Midbrain (tissue), 1 donor: Measurements from ENCODE around the gene CYP4F22.
"Not testable (repeated sequence)": the region's sequence is repeated elsewhere in the genome, so short reads cannot be mapped to it uniquely, and the experiment has no call there.

ENCODE experiments used
- DNase-seq: peaks from one replicate; lab custom pipeline; 2025; lab: John Stamatoyannopoulos, UW

Gene CYP4F22

DNA sequence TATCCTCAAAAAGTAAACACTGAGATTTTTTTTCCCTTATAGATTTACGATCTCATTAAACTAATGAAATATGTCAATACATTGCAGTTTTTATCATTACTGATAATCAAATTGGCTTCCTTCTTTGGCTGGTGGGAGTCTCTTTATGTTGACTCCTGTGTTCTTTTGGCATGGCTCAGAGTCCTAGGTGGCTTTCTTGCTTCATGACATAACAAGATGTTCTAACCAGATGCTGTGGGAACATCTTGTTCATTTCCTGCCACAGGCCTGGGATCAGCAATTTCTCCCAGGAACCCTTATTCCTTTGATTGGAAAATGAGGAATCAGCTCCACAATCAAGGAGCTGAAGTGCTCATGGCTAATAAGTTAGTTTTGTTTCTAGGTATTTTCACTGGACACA lies 13.2 kb upstream of the CYP4F22 start:
- no peak for DNase-seq

DNA sequence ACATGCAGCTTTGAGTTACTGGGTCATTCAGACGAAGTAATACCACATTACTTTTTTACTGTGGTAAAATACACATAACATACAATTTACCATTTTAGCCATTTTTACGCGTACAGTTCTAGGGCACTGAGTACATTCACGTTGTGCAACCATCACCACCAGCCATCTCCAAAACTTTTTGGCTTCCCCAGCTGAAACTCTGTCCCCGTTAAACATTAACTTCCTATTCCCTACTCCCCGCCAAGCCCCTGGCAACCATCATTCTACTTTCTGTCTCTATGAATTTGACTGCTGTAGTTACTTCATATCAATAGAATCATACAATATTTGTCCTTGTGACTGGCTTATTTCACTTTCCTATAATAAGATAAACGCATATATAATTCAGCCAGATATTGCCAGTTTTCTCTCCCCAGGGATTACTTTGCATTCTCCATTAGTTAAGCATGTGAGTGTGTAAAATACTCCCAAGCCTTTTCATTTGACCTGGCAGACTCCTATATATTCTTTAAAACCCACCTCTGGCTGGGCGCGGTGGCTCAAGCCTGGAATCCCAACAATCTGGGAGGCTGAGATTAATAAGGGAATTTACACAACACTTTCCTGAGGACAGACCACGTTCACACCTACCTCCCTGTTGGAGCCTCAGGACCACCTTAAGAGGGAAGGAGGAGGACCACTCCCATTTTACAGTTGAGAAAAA lies 10.0 kb upstream of the CYP4F22 start:
- no peak for DNase-seq

DNA sequence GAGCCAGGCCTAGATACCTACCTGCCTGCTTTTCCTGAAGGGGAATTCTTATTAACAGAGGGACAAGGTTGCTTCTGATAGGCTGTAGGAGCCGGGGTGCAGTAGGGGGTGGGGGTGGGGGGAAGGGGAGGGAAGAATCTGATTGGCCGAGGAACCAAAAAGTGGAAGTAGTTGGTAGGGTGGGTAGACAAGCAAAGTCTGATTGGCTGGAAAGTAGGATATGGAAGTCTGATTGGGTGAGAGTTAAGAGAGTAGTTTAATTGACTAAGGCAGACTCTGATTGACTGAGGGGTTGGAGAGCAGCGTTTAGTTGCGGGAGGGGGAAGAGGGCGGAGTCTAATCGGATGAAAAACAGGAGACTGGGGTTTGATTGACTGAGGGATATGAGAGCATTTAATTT lies 9.4 kb upstream of the CYP4F22 start:
- DNase-seq: no peak

DNA sequence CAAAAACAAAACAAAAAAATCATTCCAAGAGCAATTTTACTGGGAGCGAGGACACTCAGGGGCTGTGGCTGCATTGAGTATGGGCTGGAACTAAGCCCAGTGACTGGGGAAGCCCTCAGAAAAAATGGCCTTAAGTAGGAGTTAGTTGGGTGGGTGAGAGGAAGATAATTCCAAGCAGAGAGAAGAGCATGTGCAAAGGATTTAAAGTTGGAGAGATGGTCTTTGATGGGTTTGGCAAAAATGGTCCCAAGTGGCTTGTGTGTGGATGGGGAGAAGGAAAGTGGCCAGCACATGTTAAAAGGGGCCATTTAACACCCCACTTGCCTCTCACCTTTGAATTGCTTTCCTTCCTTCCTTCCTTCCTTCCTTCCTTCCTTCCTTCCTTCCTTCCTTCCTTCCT lies 6.7 kb upstream of the CYP4F22 start:
- no peak for DNase-seq

DNA sequence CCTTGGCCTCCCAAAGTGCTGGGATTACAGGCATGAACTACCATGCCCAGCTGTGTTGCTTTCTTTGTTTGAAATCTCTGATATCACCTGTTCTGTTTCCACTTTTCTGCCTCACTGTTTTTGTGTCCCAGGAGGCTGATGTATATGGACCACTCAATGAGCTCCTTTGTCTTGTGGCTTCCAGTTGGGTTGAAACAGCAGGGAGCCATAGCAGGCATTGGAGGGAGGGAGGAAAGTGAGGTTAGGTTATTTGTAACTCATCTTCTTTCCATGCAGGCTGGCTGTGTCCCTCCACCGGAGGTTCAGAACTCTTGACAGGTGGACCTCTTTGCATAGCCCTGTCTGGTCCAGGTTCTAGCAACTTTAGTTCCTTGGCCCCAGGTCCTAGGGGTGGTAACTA lies 6.1 kb upstream of the CYP4F22 start:
- no peak for DNase-seq

DNA sequence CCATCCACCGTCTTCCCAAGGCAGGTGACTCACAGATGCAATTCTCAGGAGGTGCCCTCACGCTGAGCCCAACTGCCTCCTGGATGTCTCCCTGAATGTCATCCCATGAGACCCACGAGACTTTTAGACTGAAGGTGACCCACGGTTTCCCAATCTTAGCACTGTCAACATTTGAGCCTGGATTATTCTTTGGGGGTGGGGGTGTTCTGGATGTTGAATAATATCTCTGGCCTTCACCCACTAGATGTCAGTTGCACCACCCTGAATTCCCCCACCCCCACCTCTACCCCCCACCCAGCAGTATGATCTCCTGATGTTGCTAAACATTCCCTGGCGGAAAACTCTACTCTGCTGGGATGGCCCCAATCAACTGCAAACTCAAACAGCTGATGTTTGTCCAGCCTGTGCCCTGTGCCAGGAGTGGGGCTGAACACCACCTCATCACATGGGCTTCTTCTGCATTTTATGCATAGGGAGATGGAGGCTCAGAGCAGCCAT lies 2.2 kb upstream of the CYP4F22 start:
- DNase-seq: no peak

DNA sequence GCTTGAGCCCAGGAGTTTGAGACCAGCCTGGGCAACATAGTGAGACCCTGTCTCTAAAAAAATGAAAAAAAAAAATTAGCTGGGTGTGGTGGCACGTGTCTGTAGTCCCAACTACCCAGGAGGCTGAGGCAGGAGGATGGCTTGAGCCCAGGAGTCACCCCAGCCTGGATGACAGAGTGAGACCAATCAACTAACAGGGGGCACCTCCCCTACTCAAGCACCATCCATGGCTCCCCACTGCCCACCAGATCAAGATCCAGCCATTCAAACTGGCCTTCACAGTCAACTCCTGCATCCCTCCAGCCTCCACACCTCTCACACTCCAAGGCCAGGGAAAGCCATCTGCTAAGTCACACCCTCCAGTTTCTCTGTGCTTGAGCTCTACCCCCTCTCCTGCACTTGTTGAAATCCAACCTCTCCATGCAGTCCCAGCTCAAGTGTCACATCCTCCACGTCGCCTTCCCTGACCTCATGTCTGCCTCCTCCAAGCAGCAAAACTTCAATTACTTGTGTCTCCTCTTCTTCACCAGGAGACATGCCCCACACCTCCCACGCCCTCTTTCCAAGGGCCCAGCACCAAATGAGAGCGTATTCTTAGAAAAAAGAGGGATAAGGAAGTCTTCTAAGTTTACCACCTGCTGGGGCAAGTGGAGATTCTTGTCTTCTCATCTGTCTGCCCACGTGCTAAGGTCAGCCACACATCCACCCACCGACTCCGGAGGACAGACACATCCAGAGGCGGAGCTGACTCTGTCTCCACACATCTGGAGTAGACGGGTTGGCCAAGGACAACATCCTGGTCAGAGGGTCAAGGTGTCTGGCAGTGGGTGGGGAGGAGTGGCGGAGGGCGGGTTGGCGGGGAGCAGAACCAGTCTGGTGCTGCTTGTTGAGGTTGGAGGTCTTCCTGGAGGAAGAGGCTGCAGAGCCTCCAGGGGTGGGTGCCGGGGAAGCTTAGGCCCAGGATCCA lies 974 bp upstream of the CYP4F22 start:
- DNase-seq: no peak

DNA sequence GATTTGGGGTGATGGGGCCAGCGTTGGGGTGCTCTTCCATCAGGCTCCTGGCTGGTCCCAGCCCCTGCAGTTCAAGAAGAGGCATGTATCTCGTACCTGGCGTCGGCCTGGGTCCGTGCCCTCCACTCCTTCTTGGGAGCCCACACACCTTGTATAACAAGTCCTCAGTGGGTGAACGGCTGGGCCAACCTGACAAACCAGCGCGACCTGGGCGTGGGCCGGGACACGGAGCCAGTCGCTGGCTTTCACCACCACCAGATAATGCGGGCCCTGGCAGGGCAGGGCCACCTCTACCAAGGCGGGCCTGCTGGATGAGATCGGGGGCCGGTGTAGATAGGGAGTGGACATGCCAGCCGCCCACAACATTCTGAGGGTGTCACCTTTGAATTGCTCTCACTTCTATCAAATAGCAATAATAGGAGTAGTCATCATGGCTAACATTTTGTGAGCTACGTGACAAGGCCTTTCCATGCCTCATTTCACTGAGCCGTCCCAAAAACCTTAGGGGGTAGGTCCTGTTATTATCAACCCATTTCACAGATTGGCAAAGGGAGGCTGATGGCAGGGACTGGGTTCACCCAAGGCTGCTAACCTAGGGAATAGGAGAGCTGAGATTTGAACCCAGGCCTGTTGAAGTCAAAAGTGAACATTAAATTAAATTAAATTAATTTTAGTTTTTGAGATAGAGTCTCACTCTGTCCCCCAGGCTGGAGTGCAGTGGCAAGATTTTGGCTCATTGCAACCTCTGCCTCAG lies 3.5 kb downstream of the CYP4F22 start:
- no peak for DNase-seq

DNA sequence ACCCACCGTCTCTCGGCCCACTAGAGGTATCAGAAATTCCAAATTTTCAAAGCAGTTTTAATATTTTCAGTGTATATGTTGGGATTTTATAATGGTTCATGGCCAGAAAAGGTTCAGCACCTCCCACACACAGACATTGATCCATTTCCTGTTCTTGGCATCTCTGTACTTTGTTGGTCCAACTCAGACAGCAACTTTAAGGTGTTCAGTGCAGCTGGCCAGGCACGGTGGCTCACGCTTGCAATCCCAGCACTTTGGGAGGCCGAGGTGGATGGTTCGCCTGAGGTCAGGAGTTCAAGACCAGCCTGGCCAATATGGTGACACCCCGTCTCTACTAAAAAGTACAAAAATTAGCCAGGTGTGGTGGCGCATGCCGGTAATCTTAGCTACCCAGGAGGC lies 6.9 kb downstream of the CYP4F22 start:
- not testable (repeated sequence) for DNase-seq

DNA sequence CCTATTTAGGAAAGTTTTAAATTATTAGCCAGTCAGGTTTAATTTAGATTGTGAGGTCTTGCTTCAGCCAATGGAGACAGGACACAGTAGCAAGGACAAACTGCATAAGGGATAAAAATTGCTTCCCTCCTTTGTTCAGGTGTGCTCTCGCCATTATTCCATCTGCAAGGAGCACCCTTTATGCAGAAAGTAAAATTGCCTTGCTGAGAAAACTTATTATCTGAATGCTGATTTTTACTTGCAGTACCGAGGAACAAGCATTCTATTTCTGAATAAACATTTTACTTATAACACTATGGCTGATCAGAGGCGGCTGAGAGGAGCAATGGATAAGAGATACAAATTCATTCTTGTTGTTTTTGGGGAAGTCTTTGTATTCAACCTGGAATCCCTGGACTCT lies 8.0 kb downstream of the CYP4F22 start:
- DNase-seq: no peak

DNA sequence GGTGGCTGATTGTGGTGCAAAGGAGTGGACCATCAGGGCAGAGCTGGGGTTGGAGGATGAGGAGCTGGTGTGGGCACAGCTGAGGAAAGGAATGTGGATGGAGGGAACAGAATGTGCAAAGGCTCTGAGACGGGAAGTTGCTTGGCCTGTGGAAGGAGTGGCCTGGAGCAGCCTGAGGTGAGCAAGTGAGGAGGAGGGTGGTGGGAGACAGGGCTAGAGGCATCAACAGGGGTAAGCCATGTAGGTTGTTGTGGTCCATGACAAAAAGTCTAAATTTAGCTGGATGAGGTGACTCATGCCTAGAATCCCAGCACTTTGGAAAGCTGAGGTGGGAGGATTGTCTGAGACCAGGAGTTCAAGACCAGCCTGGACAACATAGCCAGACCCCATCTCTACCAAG lies 9.5 kb downstream of the CYP4F22 start:
- DNase-seq: no peak

DNA sequence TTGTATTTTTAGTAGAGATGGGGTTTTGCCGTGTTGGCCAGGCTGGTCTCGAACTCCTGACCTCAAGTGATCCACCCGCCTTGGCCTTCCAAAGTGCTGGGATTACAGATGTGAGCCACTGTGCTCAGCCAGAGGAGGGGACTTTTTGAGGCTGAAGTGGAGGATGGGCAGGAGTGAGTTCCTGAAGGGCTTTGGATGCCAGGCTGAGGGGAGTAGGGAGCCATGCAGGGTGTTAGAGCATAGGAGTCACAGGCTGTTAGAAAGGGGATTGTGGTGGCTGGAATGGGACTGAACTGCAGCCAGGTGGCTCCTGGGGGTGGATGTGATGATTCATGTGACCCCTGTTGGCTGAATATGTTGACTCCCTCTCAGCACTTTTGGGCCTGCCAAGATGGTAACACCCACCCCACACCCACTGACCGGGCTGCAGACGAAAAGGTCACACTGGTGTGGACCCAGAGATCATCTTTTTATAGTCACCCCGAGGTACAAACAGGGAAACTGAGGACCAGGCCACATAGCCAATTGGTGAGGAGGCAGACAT lies 11.2 kb downstream of the CYP4F22 start:
- DNase-seq: no peak

DNA sequence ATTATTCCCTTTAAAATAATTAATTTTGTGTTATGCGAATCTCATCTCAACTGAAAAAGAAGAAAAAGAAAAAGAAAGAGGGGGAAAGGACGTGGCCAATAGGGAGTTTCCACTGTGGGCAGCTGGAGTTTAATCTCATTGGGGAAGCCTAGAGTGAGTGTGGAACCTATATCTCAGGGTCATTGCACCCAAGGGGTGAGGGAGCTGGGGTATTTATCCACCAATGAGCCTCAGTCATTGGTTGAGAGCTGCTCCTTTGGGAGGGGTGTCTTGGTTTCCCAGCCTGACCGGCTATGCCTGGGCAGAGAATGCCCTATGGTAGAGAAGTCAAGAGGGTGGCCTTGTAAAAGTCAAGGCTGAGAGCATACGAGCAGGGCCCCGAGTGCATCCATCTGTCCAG lies 16.5 kb downstream of the CYP4F22 start:
- DNase-seq: no peak

DNA sequence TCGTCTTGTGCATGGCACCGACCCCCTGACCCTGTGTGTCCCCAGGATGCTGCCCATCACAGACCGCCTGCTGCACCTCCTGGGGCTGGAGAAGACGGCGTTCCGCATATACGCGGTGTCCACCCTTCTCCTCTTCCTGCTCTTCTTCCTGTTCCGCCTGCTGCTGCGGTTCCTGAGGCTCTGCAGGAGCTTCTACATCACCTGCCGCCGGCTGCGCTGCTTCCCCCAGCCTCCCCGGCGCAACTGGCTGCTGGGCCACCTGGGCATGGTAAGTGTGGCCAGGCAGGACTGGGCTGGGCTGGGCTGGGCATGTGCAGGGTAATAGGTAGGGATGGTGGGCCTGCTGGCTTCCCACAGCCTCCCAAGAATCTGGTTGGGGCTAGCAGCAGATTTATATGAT lies 17.0 kb downstream of the CYP4F22 start:
- DNase-seq: no peak

DNA sequence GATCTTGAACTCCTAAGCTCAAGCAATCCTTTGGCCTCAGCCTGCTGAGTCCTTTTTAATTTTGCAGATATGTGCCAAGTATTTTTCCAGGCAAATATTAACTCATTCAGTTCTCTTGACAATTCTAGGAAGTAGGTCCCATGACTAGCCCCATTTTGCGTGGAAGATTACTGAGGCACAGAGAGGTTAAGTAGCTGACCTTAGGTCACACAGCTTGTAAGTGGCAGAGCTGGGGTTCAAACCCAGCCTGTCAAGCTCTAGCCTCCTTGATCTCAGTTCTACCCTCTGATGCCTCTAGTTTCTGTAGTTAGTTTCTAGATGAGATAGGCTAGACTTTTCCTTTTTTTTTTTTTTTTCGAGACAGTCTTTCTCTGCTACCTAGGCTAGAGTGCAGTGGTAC lies 18.1 kb downstream of the CYP4F22 start:
- DNase-seq: no peak

DNA sequence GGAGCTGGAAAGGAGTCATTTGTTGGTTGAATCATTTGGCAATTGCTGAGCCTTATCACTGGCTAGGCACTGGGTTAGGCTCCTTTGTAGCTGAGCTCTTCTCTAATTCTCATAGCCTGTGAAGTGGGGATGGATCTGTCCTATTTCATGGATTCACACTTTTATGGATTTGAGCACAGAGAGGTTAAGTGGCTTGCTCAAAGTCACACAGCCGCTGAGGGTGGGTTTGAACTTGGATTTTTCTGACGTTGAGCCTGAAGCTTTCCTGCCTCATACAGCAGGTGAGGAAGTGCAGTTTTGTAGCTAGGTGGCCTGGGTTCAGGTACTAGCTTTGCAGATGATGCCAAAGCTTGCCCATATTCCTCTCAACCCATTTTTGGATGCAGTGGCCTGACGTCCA lies 19.4 kb downstream of the CYP4F22 start:
- no peak for DNase-seq

DNA sequence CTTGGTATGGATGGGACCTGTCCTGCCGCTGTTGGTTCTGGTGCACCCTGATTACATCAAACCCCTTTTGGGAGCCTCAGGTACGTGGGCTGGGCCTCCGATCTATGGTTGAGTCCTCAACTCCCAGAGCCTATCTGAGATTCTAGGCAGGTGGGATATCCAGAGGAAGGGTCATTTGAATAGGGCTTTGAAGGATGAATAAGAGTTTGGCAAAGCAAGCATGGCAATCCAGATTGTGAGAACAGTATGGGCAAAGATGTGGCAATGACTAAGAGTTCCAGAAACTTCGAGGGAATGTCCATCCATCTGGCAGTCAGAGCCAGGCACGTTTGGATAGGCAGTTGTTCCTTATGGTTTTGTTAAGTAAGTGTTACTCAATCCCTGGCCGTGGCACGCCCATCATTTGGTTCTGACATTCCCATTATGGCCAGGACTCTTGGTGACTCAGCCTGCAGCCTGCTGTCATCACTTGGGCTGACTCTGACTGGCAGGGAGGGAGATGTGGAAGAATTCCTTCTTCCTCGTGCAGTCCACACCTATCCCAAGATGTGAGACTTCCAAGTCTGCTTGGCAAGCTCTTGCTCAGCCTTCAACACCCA lies 21.5 kb downstream of the CYP4F22 start:
- DNase-seq: no peak

DNA sequence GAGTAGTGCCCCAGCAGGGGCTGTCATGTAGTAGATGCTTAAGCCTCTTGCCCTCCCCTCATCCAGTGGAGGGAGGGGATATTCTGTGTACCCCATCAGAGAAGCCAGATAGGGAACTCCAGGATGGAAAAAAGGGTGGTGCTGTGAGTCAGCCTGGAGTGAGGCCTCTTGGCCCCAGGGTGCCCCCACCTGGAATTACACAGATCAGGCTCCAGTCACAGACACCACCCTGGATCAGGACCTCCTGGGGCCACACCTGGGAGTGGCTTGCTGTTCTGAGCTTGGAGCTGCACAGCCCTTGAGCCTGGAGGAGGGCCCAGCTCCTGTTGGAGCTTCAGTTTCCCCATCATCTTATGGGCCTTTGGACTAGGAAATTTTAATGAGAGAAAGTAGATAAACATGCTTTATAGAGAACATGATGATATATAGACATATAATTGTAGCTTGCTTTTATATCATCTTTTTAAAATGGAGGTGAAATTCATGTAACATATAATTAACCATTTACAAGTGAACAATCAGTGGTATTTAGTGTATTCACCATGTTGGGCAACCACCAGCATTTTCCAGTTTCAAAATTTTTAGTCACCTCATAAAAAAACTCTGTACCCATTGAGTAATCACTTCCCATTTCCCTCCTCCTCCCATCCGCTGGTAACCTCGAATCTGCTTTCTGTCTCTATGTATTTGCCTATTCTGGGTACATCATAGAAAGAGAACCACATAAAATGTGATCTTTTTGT lies 24.6 kb downstream of the CYP4F22 start:
- no peak for DNase-seq

DNA sequence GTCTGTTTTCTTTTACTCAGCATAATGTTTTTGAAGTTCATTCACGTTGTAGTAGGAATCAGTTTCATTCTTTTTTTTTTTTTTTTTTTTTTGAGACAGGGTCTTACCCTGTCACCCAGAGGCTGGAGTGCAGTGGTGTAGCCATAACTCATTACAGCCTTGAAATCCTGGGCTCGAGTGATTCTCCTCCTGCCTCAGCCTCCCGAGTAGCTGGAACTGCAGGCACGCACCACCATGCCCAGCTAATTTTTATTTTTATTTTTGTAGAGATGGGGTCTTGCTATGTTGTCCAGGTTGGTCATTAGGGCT lies 25.2 kb downstream of the CYP4F22 start:
- not testable (repeated sequence) for DNase-seq

DNA sequence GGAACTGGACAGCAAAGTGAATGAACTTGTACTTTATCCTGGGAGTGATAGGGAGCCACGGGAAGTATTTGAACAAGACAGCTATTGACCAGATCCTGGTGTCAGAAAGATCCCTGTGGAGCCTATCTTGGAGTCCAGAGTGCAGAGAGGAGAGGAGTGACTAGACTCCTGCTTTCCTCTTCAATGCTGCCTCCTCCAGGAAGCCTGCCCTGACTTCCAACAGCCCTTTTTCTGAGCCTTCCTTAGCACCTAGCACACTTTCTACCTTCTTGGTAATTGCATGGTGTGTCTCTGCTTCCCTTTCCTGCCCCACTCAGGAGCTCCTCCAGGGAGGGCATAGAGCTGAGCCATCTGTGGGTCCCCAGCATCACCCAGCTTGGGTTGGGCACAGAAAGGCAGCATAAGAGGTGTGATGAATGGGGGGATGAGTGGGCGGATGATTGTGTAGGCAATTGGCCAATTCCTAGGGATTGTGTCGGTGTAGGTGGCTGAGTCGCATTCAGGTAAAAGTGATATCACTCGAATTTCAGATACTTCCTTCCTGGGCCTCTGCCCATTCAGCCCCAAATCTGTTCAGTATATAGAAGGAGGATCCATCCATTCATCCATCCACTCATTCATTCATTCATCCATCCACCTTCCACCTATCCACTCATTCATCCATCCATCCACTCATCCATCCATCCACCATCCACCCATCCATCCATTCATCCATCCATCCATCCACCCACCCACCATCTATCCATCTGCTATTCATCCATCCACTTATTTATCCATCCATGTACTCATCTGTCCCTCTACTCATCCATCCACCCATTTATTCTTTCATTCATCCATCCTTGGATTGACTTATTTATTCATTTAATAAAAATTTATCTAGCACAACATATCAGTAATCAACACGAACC lies 26.9 kb downstream of the CYP4F22 start:
- no peak for DNase-seq
